Lung (tissue), 12 donors: Measurements from ENCODE around the gene FMR1NB. TPM values are rescaled to one million over a fixed set of nuclear protein-coding genes. Genes with fewer than 3 reads are reported as not detected.
A peak's percentile ranks its signal among the peaks of the same experiment; 100 is the strongest.

Experiments
- ATAC-seq: fragments of 200-7000 bp; cut with Tn5 transposase; one replicate; pipeline ENCODE4 v1.9.1; 2020; ENCODE audit warnings: moderate number of reproducible peaks; ENCODE audit not compliant: insufficient read depth, low FRiP score
- DNase-seq, 3 donors: peaks; one replicate each; pipeline ENCODE4 v3.0.0-alpha.2; 2013 to 2017
- H3K27ac ChIP-seq, 2 donors: one replicate each; pipeline ENCODE4 v1.5.1; 2013; ENCODE audit warnings: mild to moderate bottlenecking in 2 of 2, moderate library complexity in 2 of 2, control low read depth in 1 of 2, inconsistent platforms in 1 of 2, low read depth in 1 of 2, low read length in 1 of 2
- H3K27me3 ChIP-seq, 3 donors: one replicate each; pipeline ENCODE4 v1.5.1; 2013; ENCODE audit warnings: low read length in 2 of 3; ENCODE audit not compliant: control insufficient read depth in 3 of 3, insufficient read depth in 3 of 3
- H3K36me3 ChIP-seq, 4 donors: one replicate each; pipeline ENCODE4 v1.5.1; 2013; ENCODE audit warnings: low read length in 4 of 4, mild to moderate bottlenecking in 1 of 4, moderate library complexity in 1 of 4; ENCODE audit not compliant: control insufficient read depth in 4 of 4, insufficient read depth in 4 of 4
- H3K4me1 ChIP-seq, 5 donors: one replicate each; pipeline ENCODE4 v1.5.1; 2013; ENCODE audit warnings: low read length in 5 of 5, mild to moderate bottlenecking in 2 of 5, moderate library complexity in 1 of 5; ENCODE audit not compliant: control insufficient read depth in 5 of 5, insufficient read depth in 5 of 5
- H3K4me3 ChIP-seq: one replicate; pipeline ENCODE4 v1.5.1; 2013; ENCODE audit warnings: mild to moderate bottlenecking, control low read depth, moderate library complexity
- H3K9ac ChIP-seq, 2 donors: one replicate each; pipeline ENCODE4 v1.5.1; 2013; ENCODE audit warnings: low read length in 2 of 2, control low read depth in 1 of 2; ENCODE audit not compliant: insufficient read depth in 1 of 2
- H3K9me3 ChIP-seq, 4 donors: one replicate each; pipeline ENCODE4 v1.5.1; 2013; ENCODE audit warnings: low read length in 3 of 4, mild to moderate bottlenecking in 1 of 4, moderate library complexity in 1 of 4; ENCODE audit not compliant: control insufficient read depth in 4 of 4, insufficient read depth in 3 of 4
- CTCF ChIP-seq: IDR thresholded peaks from 2 replicates; pipeline ENCODE4 v1.5.1; 2012; ENCODE audit warnings: mild to moderate bottlenecking; ENCODE audit errors: control extremely low read depth, extremely low read depth
- WGBS, 2 donors: extraction: QIAGEN DNeasy Blood & Tissue Kit; methylation state at CpG; one replicate each; pipeline ENCODE4 v1.1.7; 2013; 5-methylcytosine and 5-hydroxymethylcytosine counted together
- polyA plus RNA-seq, 2 donors: library from polyadenylated mRNA; stranded (reverse); fragments of 200-250 nt; gene quantifications; one replicate each; pipeline ENCODE4 v1.2.1, GENCODE V29; 2013
- total RNA-seq, 2 donors: library from RNA; depleted of rRNA in 1 of 2; stranded (reverse); fragments of >200 nt in 1 of 2; gene quantifications; one replicate each; pipeline ENCODE4 v1.2.1, GENCODE V29; 2014 to 2021
- donor health status: control.
- donor health status: control.
- donor health status: Bipolar disorder and iron deficiency.
- donor health status: healthy.
- donor health status: DM: yes; HTN: yes; CAD: no.

The FMR1NB gene
- total and polyA plus RNA-seq, 4 donors = not detected

- Histone ChIP-seq H3K4me3 (no peak overlapping the region), H3K9ac (no peak overlapping the region), H3K4me1 (peaks cover 0 to 4% (median 0%) of the 10 kb centered on the region in 5 donors), H3K9me3 (peaks cover 0 to 4% (median 0%) of the 10 kb centered on the region in 4 donors), H3K36me3 (no peaks in the 10 kb centered on the region), H3K27ac (no peak overlapping the region), H3K27me3 (peaks cover 0 to 4% (median 0%) of the 10 kb centered on the region in 3 donors)
- WGBS, 2 donors = 51 to 55% methylated on average over 4 of the region's 4 CpGs
- peak in 1 of 3 donors; percentile 21 for DNase-seq
- no peak for ATAC-seq
- TF ChIP-seq CTCF = no peak
These were observed 66.1 kb downstream of the FMR1NB start for GRCh38 chrX:148047200-148047599.

GRCh38 chrX:148049441-148049840, 68.3 kb downstream of the FMR1NB start:
- DNase-seq = peak in 2 of 3 donors; percentile 61 to 68
- no peak overlapping the region for H3K27ac ChIP-seq
- WGBS, 2 donors = 26 to 34% methylated on average over 4 of the region's 4 CpGs

GRCh38 chrX:148051973-148052372, 70.8 kb downstream of the FMR1NB start:
- no peak overlapping the region for H3K27ac ChIP-seq
- ATAC-seq (no peak), DNase-seq (no peak)
- no peak for TF ChIP-seq CTCF
- peaks cover 0 to 2% (median 0%) of the 10 kb centered on the region in 4 donors for H3K9me3 ChIP-seq
- H3K4me1 ChIP-seq = peaks cover 0 to 4% (median 0%) of the 10 kb centered on the region in 5 donors
- H3K9ac ChIP-seq = no peak overlapping the region
- H3K4me3 ChIP-seq = no peak overlapping the region
- no peaks in the 10 kb centered on the region for H3K36me3 ChIP-seq
- H3K27me3 ChIP-seq = peaks cover 0 to 10% (median 0%) of the 10 kb centered on the region in 3 donors
- 74 to 95% methylated on average over 24 to 35 of the region's 35 CpGs for WGBS, 2 donors

More at GRCh38 chrX:148049441-148049840, 68.3 kb downstream of the FMR1NB start:
- no peak overlapping the region for H3K4me3 ChIP-seq
- no peaks in the 10 kb centered on the region for H3K36me3 ChIP-seq
- H3K27me3 ChIP-seq = peaks cover 0 to 8% (median 0%) of the 10 kb centered on the region in 3 donors
- H3K4me1 ChIP-seq = peaks cover 0 to 4% (median 0%) of the 10 kb centered on the region in 5 donors
- no peak for ATAC-seq
- TF ChIP-seq CTCF = peak; percentile 4
- H3K9me3 ChIP-seq = peaks cover 0 to 2% (median 0%) of the 10 kb centered on the region in 4 donors
- H3K9ac ChIP-seq = no peak overlapping the region

- WGBS, 2 donors = 89 to 90% methylated on average over 2 of the region's 2 CpGs
- DNase-seq (no peak), ATAC-seq (no peak)
- Histone ChIP-seq H3K36me3 (no peaks in the 10 kb centered on the region), H3K27ac (no peak overlapping the region), H3K9ac (no peak overlapping the region), H3K4me3 (no peak overlapping the region), H3K27me3 (peaks cover 0 to 3% (median 3%) of the 10 kb centered on the region in 3 donors), H3K9me3 (no peaks in the 10 kb centered on the region), H3K4me1 (no peaks in the 10 kb centered on the region)
- TF ChIP-seq CTCF = no peak
These were observed 86.1 kb downstream of the FMR1NB start for GRCh38 chrX:148067285-148067684.
